MM.1S (cell line): ENCODE results near the gene PSME3IP1.
"Not testable (repeated sequence)": the region's sequence is repeated elsewhere in the genome, so short reads cannot be mapped to it uniquely, and the experiment has no call there.

Experiments used
- DNase-seq: peaks from one replicate; pipeline ENCODE4 v3.0.0-alpha.2; 2015
- H2AFZ ChIP-seq: fragments of 300-600 bp; sonication (generic); 2 replicates; pipeline ENCODE4 v1.6.0; 2016; ENCODE audit warnings: antibody characterized with exemption, low read length
- H3F3A ChIP-seq: fragments of 300-600 bp; sonication (generic); 2 replicates; pipeline ENCODE4 v1.6.1; 2016; ENCODE audit warnings: mild to moderate bottlenecking, antibody characterized with exemption, low read length, moderate library complexity, mixed read lengths; ENCODE audit not compliant: insufficient read depth
- H3K27ac ChIP-seq: fragments of 300-600 bp; sonication (generic); 2 replicates; pipeline ENCODE4 v1.5.1; 2016; ENCODE audit warnings: mild to moderate bottlenecking, low read length
- H3K27me3 ChIP-seq: fragments of 300-600 bp; sonication (generic); replicated peaks from 2 replicates; pipeline ENCODE4 v1.6.0; 2016; ENCODE audit warnings: low read length; ENCODE audit not compliant: insufficient read depth
- H3K36me3 ChIP-seq: fragments of 300-600 bp; sonication (generic); replicated peaks from 2 replicates; pipeline ENCODE4 v1.6.1; 2016; ENCODE audit warnings: mild to moderate bottlenecking, low read length, mixed read lengths; ENCODE audit not compliant: insufficient read depth
- H3K4me1 ChIP-seq: fragments of 300-600 bp; sonication (generic); 2 replicates; pipeline ENCODE4 v1.6.1; 2016; ENCODE audit warnings: low read length, mixed read lengths
- H3K4me2 ChIP-seq: fragments of 300-600 bp; sonication (generic); 2 replicates; pipeline ENCODE4 v1.6.0; 2016; ENCODE audit warnings: low read depth, low read length
- H3K4me3 ChIP-seq: fragments of 300-600 bp; sonication (generic); 2 replicates; pipeline ENCODE4 v1.5.1; 2016; ENCODE audit warnings: low read length, mixed read lengths
- H3K79me2 ChIP-seq: fragments of 300-600 bp; sonication (generic); 2 replicates; pipeline ENCODE4 v1.6.1; 2016; ENCODE audit warnings: mixed run types, low read length, mixed read lengths
- H3K9ac ChIP-seq: fragments of 300-600 bp; sonication (generic); 2 replicates; pipeline ENCODE4 v1.6.1; 2016; ENCODE audit warnings: low read length, mixed read lengths
- H3K9me2 ChIP-seq: fragments of 300-600 bp; sonication (generic); replicated peaks from 2 replicates; pipeline ENCODE4 v1.6.1; 2016; ENCODE audit warnings: mild to moderate bottlenecking, low read length, mixed read lengths; ENCODE audit not compliant: insufficient read depth
- H3K9me3 ChIP-seq: fragments of 300-600 bp; sonication (generic); replicated peaks from 2 replicates; pipeline ENCODE4 v1.6.1; 2016; ENCODE audit warnings: mild to moderate bottlenecking, low read length, mixed read lengths; ENCODE audit not compliant: insufficient read depth
- H4K20me1 ChIP-seq: fragments of 300-600 bp; sonication (generic); 2 replicates; pipeline ENCODE4 v1.6.1; 2016; ENCODE audit warnings: mild to moderate bottlenecking, low read length, moderate library complexity, mixed read lengths; ENCODE audit not compliant: insufficient read depth
- EZH2 ChIP-seq: fragments of 300-600 bp; sonication (generic); optimal IDR thresholded peaks from 2 replicates; pipeline ENCODE3; 2017; ENCODE audit warnings: low read depth, mild to moderate bottlenecking, antibody characterized with exemption, low read length, mixed read lengths
- EZH2phosphoT487 ChIP-seq: fragments of 300-600 bp; sonication (generic); IDR thresholded peaks from 2 replicates; pipeline ENCODE4 v1.6.1; 2018; ENCODE audit warnings: antibody characterized with exemption, low read length
- TF ChIP-seq, protein P1 (sequence below): fragments of 300-600 bp; sonication (generic); IDR thresholded peaks from 2 replicates; pipeline ENCODE4 v1.5.1; 2016; ENCODE audit warnings: antibody characterized with exemption, low read length, mixed read lengths

PSME3IP1 gene

GRCh38 chr16:57190136-57190535 is 4.3 kb upstream of the PSME3IP1 start:
- no peak overlapping the region for H2AFZ ChIP-seq
- H3K4me2 ChIP-seq, result no peak overlapping the region
- H3K4me1 ChIP-seq, result peaks cover 22% of the 10 kb centered on the region; the same call in 1 of the 2 replicates
- no peaks in the 10 kb centered on the region for H4K20me1 ChIP-seq
- no peak overlapping the region for H3K27ac ChIP-seq
- no peaks in the 10 kb centered on the region for H3K36me3 ChIP-seq
- H3K4me3 ChIP-seq, result no peak overlapping the region
- TF ChIP-seq EZH2, result no peak
- no peak for TF ChIP-seq EZH2phosphoT487
- TF ChIP-seq, protein P1, sequence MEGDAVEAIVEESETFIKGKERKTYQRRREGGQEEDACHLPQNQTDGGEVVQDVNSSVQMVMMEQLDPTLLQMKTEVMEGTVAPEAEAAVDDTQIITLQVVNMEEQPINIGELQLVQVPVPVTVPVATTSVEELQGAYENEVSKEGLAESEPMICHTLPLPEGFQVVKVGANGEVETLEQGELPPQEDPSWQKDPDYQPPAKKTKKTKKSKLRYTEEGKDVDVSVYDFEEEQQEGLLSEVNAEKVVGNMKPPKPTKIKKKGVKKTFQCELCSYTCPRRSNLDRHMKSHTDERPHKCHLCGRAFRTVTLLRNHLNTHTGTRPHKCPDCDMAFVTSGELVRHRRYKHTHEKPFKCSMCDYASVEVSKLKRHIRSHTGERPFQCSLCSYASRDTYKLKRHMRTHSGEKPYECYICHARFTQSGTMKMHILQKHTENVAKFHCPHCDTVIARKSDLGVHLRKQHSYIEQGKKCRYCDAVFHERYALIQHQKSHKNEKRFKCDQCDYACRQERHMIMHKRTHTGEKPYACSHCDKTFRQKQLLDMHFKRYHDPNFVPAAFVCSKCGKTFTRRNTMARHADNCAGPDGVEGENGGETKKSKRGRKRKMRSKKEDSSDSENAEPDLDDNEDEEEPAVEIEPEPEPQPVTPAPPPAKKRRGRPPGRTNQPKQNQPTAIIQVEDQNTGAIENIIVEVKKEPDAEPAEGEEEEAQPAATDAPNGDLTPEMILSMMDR, result no peak
- no peak overlapping the region for H3K9ac ChIP-seq
- H3K79me2 ChIP-seq, result peaks cover 89% of the 10 kb centered on the region
- no peaks in the 10 kb centered on the region for H3K9me2 ChIP-seq
- peaks cover 19% of the 10 kb centered on the region for H3F3A ChIP-seq
- no peaks in the 10 kb centered on the region for H3K27me3 ChIP-seq
- no peak for DNase-seq
- no peaks in the 10 kb centered on the region for H3K9me3 ChIP-seq

DNA sequence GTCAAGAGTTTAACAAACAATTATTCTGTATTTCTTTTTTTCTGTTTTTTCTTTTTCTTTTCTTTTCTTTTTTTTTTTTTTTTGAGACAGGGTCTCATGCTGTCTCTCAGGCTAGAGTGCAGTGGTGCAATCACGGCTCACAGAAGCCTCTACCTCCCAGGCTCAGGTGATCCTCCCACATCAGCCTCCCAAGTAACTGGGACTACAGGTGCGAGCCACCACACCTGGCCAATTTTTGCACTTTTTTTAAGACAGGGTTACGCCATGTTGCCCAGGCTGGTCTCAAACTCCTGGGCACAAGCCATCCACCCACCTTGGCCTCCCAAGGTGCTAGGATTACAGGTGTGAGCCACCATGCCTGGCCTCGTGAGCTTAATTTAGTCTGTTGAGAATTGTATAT is 3.7 kb upstream of the PSME3IP1 start:
- H3K4me3 ChIP-seq, H3K9ac ChIP-seq, H3K27me3 ChIP-seq, DNase-seq, H3K9me2 ChIP-seq, H3K36me3 ChIP-seq, H3K4me2 ChIP-seq, H2AFZ ChIP-seq, H3K9me3 ChIP-seq, H3K27ac ChIP-seq, H4K20me1 ChIP-seq: not testable (repeated sequence)
- H3K79me2 ChIP-seq, result peaks cover 91% of the 10 kb centered on the region
- peaks cover 23% of the 10 kb centered on the region for H3K4me1 ChIP-seq
- peaks cover 19% of the 10 kb centered on the region for H3F3A ChIP-seq

- no peaks in the 10 kb centered on the region for H3K36me3 ChIP-seq
- TF ChIP-seq EZH2, result no peak
- TF ChIP-seq EZH2phosphoT487, result no peak
- TF ChIP-seq, protein P1, result no peak
- H3K27ac ChIP-seq, result no peak overlapping the region
- H3K27me3 ChIP-seq, result no peaks in the 10 kb centered on the region
- peaks cover 91% of the 10 kb centered on the region for H3K79me2 ChIP-seq
- no peak for DNase-seq
- no peak overlapping the region for H2AFZ ChIP-seq
- no peaks in the 10 kb centered on the region for H3K9me2 ChIP-seq
- H3K4me3 ChIP-seq, result no peak overlapping the region
- H4K20me1 ChIP-seq, result no peaks in the 10 kb centered on the region
- no peak overlapping the region for H3K9ac ChIP-seq
- H3F3A ChIP-seq, result peaks cover 19% of the 10 kb centered on the region
- peaks cover 26% of the 10 kb centered on the region for H3K4me1 ChIP-seq
- no peak overlapping the region for H3K4me2 ChIP-seq
- H3K9me3 ChIP-seq, result no peaks in the 10 kb centered on the region
Measured at GRCh38 chr16:57188711-57189002, 2.8 kb upstream of the PSME3IP1 start.

DNA sequence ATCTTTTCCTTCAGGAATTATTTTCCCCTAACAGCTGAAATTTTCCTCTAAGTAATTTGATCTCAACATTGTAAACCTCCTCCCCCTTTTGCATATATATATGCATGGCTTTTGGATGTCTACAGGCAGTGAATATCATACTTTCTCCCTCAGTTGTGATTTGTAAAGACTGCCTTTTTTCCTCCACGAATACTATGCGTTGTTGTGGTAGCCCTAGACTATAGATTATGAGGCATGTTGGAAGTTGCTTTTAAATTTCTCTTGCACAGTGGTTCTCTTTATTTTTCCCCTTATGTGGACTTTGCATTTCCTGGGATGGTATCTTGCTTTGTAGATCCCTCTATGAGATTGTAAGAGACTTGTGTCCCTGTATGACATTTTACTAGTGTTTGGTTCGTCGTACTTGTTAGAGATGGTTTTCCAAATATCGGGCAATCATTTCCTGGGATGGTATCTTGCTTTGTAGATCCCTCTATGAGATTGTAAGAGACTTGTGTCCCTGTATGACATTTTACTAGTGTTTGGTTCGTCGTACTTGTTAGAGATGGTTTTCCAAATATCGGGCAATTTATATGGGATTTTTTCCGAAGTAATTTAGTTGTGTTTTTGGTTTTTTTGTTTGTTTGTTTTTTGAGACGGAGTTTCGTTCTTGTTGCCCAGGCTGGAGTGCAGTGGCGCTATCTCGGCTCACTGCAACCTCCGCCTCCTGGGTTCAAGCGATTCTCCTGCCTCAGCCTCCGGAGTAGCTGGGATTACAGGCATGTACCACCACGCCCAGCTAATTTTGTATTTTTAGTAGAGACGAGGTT is 2.3 kb upstream of the PSME3IP1 start:
- not testable (repeated sequence) for H4K20me1 ChIP-seq, DNase-seq, H3K9me2 ChIP-seq, H2AFZ ChIP-seq, H3K27me3 ChIP-seq, H3K36me3 ChIP-seq, H3K9me3 ChIP-seq
- Histone ChIP-seq H3K4me2 (peak overlapping the region; percentile 95), H3F3A (peaks cover 16% of the 10 kb centered on the region), H3K4me1 (peaks cover 21% of the 10 kb centered on the region), H3K4me3 (peak overlapping the region; percentile 97), H3K79me2 (peaks cover 92% of the 10 kb centered on the region), H3K9ac (peak overlapping the region; percentile 75; the same call in 1 of the 2 replicates), H3K27ac (peak overlapping the region; percentile 44; the same call in 1 of the 2 replicates)
